Measurements from ENCODE around the gene SGPL1.
"Not testable (repeated sequence)": the region's sequence is repeated elsewhere in the genome, so short reads cannot be mapped to it uniquely, and the experiment has no call there.

Gene SGPL1

GRCh38 chr10:70846795-70847194, 31.0 kb downstream of the SGPL1 start:
- no peak for DNase-seq

- no peak for DNase-seq
These were observed 32.1 kb downstream of the SGPL1 start for GRCh38 chr10:70847659-70848360.

GRCh38 chr10:70849582-70850016, 33.9 kb downstream of the SGPL1 start:
- no peak for DNase-seq

GRCh38 chr10:70850097-70850496, 34.3 kb downstream of the SGPL1 start:
- no peak for DNase-seq

- DNase-seq, result no peak
These were observed 36.1 kb downstream of the SGPL1 start for GRCh38 chr10:70851597-70852475.

- DNase-seq, result no peak
These were observed 37.3 kb downstream of the SGPL1 start for GRCh38 chr10:70853038-70853437.

- DNase-seq, result no peak
These were observed 37.7 kb downstream of the SGPL1 start for GRCh38 chr10:70853457-70853856.

- no peak for DNase-seq
These were observed 40.7 kb downstream of the SGPL1 start for GRCh38 chr10:70856454-70856853.

GRCh38 chr10:70858759-70859158, 43.0 kb downstream of the SGPL1 start:
- DNase-seq, result no peak

GRCh38 chr10:70861495-70862197, 45.9 kb downstream of the SGPL1 start:
- not testable (repeated sequence) for DNase-seq

GRCh38 chr10:70863470-70864160, 47.9 kb downstream of the SGPL1 start:
- DNase-seq, result no peak

- no peak for DNase-seq
These were observed 49.2 kb downstream of the SGPL1 start for GRCh38 chr10:70864935-70865334.

- DNase-seq, result no peak
These were observed 50.7 kb downstream of the SGPL1 start for GRCh38 chr10:70866424-70866823.

GRCh38 chr10:70872291-70872690, 56.5 kb downstream of the SGPL1 start:
- no peak for DNase-seq

GRCh38 chr10:70874061-70874460, 58.3 kb downstream of the SGPL1 start:
- no peak for DNase-seq

- no peak for DNase-seq
These were observed 63.5 kb downstream of the SGPL1 start for GRCh38 chr10:70879207-70879606.

GRCh38 chr10:70880077-70880534, 64.4 kb downstream of the SGPL1 start:
- peak; percentile 62 for DNase-seq

GRCh38 chr10:70884741-70885140, 69.0 kb downstream of the SGPL1 start:
- no peak for DNase-seq

- no peak for DNase-seq
These were observed 69.7 kb downstream of the SGPL1 start for GRCh38 chr10:70885481-70885880.

GRCh38 chr10:70885931-70886903, 70.5 kb downstream of the SGPL1 start:
- no peak for DNase-seq

GRCh38 chr10:70886921-70887665, 71.3 kb downstream of the SGPL1 start:
- no peak for DNase-seq

Data from stimulated activated CD4-positive, alpha-beta T cell treated with anti-CD3 and anti-CD28 coated beads, Interleukin-12 subunit alpha, Interleukin-12 subunit beta, amount 100 ng/mL, for 4 hours (primary cell).